Head of caudate nucleus (tissue), 42 donors: ENCODE measurements around the gene GPLD1.
"Not testable (repeated sequence)": the region's sequence is repeated elsewhere in the genome, so short reads cannot be mapped to it uniquely, and the experiment has no call there.

Source experiments
- DNase-seq, 42 donors: peaks; one replicate each; pipeline versions ENCODE4 v3.0.0 to v3.0.0-alpha.2; 2020 to 2021; ENCODE audit warnings: mixed read lengths in 7 of 42
- intact Hi-C: fragments of 100-400 bp; cut with DNase I; formaldehyde crosslinking; loops from one replicate; pipeline ENCODE4 v1.15.0; 2022

The GPLD1 gene

GRCh38 chr6:24430086-24430485 lies 59.3 kb downstream of the GPLD1 start:
- intact Hi-C loops = no loop called here
- DNase-seq = no peak

GRCh38 chr6:24429146-24429545 lies 60.2 kb downstream of the GPLD1 start:
- intact Hi-C loops = no loop called here
- DNase-seq = no peak

GRCh38 chr6:24428615-24429014 lies 60.8 kb downstream of the GPLD1 start:
- intact Hi-C loops = no loop called here

GRCh38 chr6:24426729-24427446 lies 62.5 kb downstream of the GPLD1 start:
- intact Hi-C loops = no loop called here
- DNase-seq = no peak

More at GRCh38 chr6:24428615-24429014, 60.8 kb downstream of the GPLD1 start:
- no peak for DNase-seq

GRCh38 chr6:24425091-24425490 lies 64.3 kb downstream of the GPLD1 start:
- DNase-seq = no peak

GRCh38 chr6:24419526-24419925 lies 69.9 kb downstream of the GPLD1 start:
- intact Hi-C loops = no loop called here
- no peak for DNase-seq

More at GRCh38 chr6:24425091-24425490, 64.3 kb downstream of the GPLD1 start:
- intact Hi-C loops = no loop called here

GRCh38 chr6:24415753-24416152 lies 73.6 kb downstream of the GPLD1 start:
- intact Hi-C loops = no loop called here

GRCh38 chr6:24414531-24414930 lies 74.8 kb downstream of the GPLD1 start:
- intact Hi-C loops = not testable (repeated sequence)

More at GRCh38 chr6:24415753-24416152, 73.6 kb downstream of the GPLD1 start:
- DNase-seq = no peak

GRCh38 chr6:24412294-24412693 lies 77.1 kb downstream of the GPLD1 start:
- intact Hi-C loops = no loop called here
- no peak for DNase-seq

More at GRCh38 chr6:24414531-24414930, 74.8 kb downstream of the GPLD1 start:
- DNase-seq = not testable (repeated sequence)

GRCh38 chr6:24410622-24411021 lies 78.8 kb downstream of the GPLD1 start:
- intact Hi-C loops = no loop called here

GRCh38 chr6:24408719-24409410 lies 80.5 kb downstream of the GPLD1 start:
- intact Hi-C loops = no loop called here

More at GRCh38 chr6:24410622-24411021, 78.8 kb downstream of the GPLD1 start:
- no peak for DNase-seq

GRCh38 chr6:24405262-24405661 lies 84.1 kb downstream of the GPLD1 start:
- intact Hi-C loops = no loop called here
- no peak for DNase-seq

More at GRCh38 chr6:24408719-24409410, 80.5 kb downstream of the GPLD1 start:
- DNase-seq = no peak

- no peak for DNase-seq
- intact Hi-C loops = no loop called here
These were observed 85.9 kb downstream of the GPLD1 start for GRCh38 chr6:24403501-24403824.

- peak; percentile 67 to 95 (median 86) for DNase-seq
- intact Hi-C loops = no loop called here
These were observed 86.5 kb downstream of the GPLD1 start, which contains the start of gene MRS2 for GRCh38 chr6:24402697-24403500. Gene MRS2 (plus strand): TSS chr6:24402936. CDS start chr6:24403047, 111 bp downstream.

GRCh38 chr6:24401458-24401857 lies 87.9 kb downstream of the GPLD1 start:
- no peak for DNase-seq
- intact Hi-C loops = no loop called here

- intact Hi-C loops = not testable (repeated sequence)
These were observed 89.0 kb downstream of the GPLD1 start for GRCh38 chr6:24400045-24401039.

GRCh38 chr6:24397631-24398030 lies 91.7 kb downstream of the GPLD1 start:
- intact Hi-C loops = loop anchor here (10.0 kb wide), 1 partner anchor 113 kb away; no protein-coding TSS in a partner anchor

More at GRCh38 chr6:24400045-24401039, 89.0 kb downstream of the GPLD1 start:
- not testable (repeated sequence) for DNase-seq

GRCh38 chr6:24396824-24397223 lies 92.6 kb downstream of the GPLD1 start:
- intact Hi-C loops = loop anchor here (10.0 kb wide), 1 partner anchor 112 kb away; no protein-coding TSS in a partner anchor

More at GRCh38 chr6:24397631-24398030, 91.7 kb downstream of the GPLD1 start:
- DNase-seq = no peak

More at GRCh38 chr6:24396824-24397223, 92.6 kb downstream of the GPLD1 start:
- DNase-seq = no peak
